Measurements from ENCODE around the gene ARID5B.

- TF ChIP-seq CTCF (IDR thresholded peaks at IDR 0.05; ENCODE audit: low read depth, low read length): no peak
- TF ChIP-seq POLR2A (IDR thresholded peaks at IDR 0.05; ENCODE audit: extremely low read depth, insufficient read length): no peak
Measured at GRCh38 chr10:62023329-62023728, 121.8 kb downstream of the ARID5B start.
